ENCODE data around the gene ARMC10. TPM values are rescaled to one million over a fixed set of nuclear protein-coding genes. Genes with fewer than 3 reads are reported as not detected.

Gene ARMC10
- 10 to 100 TPM; 46.3 to 48.9 TPM for total RNA-seq
- polyA plus RNA-seq (2013, experiment 1 of 2), result 43.8 TPM
- 41.4 TPM for polyA plus RNA-seq (2013, experiment 2 of 2)
- long read RNA-seq, experiment 1, transcript ARMC10-208 (6 exons, 2,524 nt), result major isoform, 6 of 22 reads
- long read RNA-seq, experiment 1, partial matches to known transcripts, result 7 of 22 reads
- long read RNA-seq, experiment 1, other reads (novel, unspliced or antisense), result 4 of 22 reads
- long read RNA-seq, experiment 2, transcript ARMC10-202 (7 exons, 2,635 nt), result minor isoform, 23 of 116 reads
- long read RNA-seq, experiment 2, transcript ARMC10-209 (5 exons, 2,347 nt), result minor isoform, 10 of 116 reads
- long read RNA-seq, experiment 2, transcript ARMC10-208 (6 exons, 2,524 nt), result major isoform, 44 of 116 reads
- long read RNA-seq, experiment 2, transcript ARMC10-205 (6 exons, 2,445 nt), result minor isoform, 5 of 116 reads
- long read RNA-seq, experiment 2, partial matches to known transcripts, result 4 of 116 reads
- long read RNA-seq, experiment 2, other reads (novel, unspliced or antisense), result 24 of 116 reads
- long read RNA-seq, experiment 3, partial matches to known transcripts, result 0 of 7 reads
- long read RNA-seq, experiment 3, other reads (novel, unspliced or antisense), result 2 of 7 reads
- long read RNA-seq, experiment 4, partial matches to known transcripts, result 8 of 9 reads
- long read RNA-seq, experiment 4, other reads (novel, unspliced or antisense), result 1 of 9 reads

DNA sequence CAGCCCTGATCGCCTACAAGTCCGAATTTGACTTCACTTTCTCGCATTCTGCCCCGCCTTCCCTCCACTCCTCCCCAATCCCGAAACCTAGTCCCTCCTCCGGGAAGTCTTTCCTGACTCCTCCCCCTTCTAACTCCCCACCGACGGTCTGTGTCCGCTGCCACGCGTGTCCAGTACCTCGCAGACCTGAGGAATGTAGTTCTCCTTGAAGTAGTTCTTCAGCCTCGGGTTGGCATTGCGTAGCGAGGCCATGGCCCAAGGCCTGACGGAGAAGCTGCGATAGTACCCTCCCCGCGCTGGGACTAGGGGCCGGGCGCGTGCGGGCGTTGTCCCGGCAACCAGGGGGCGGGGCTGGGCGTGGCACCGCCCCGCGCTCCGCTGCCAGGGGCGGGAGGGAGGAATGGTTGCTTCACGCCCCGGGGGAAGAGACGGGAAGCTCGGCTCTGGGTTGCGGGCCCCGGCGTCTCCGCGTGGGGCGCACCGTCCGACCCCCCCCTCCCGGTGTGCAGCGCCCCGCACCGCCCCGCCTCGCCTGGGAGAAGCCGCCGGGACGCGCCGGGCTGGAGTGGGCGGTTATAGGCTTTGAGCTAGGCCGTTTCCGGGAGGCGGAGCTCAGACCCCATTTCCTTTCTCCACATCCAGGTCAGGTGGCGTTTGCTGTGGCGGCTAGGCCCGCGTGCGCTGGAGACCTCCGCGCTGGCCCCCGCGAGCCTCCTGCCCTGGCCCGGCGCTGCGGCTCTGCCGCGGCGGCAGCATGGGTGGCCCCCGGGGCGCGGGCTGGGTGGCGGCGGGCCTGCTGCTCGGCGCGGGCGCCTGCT is at the start of gene ARMC10, which contains the start of gene FBXL13:
Gene ARMC10 (plus strand): TSS at position 622 of the 818 bp plus-strand sequence. CDS start 133 bp downstream, at position 755.
Gene FBXL13 (minus strand): TSS at position 278 of the 818 bp plus-strand sequence.
- no peaks in the 10 kb centered on the region for H3K27me3 Mint-ChIP-seq (ENCODE audit: insufficient read depth)
- Histone ChIP-seq H3K27ac (ENCODE audit: low read depth, low read length) (peak within 1 kb of the TSS; percentile 81), H3K4me1 (ENCODE audit: control insufficient read depth, insufficient read depth, low read length) (no peaks in the 10 kb centered on the region), H3K27me3 (ENCODE audit: control insufficient read depth, insufficient read depth, low read length, poor library complexity, severe bottlenecking) (no peaks in the 10 kb centered on the region), H3K9ac (ENCODE audit: extremely low read depth, low read length, poor library complexity, severe bottlenecking) (peak within 1 kb of the TSS; percentile 73), H3K36me3 (ENCODE audit: control insufficient read depth, insufficient read depth, low read length) (peaks cover under 1% of the 10 kb centered on the region), H3K4me3 (ENCODE audit: low read length) (peak within 1 kb of the TSS; percentile 89), H3K9me3 (ENCODE audit: control insufficient read depth, low read length) (peaks cover 8% of the 10 kb centered on the region)
- H3K36me3 Mint-ChIP-seq (ENCODE audit: low read depth), result peaks cover 11% of the 10 kb centered on the region
- peaks cover 10% of the 10 kb centered on the region for H3K4me1 Mint-ChIP-seq
- DNase-seq, result peak; percentile 95
- 1 to 10% methylated on average over 20 to 83 of the region's 83 CpGs for WGBS, 2 experiments (ENCODE audit: insufficient coverage in 1 of 2, insufficient read length in 1 of 2)
- peak within 1 kb of the TSS; percentile 72 for H3K4me3 Mint-ChIP-seq
- TF ChIP-seq, protein P1, sequence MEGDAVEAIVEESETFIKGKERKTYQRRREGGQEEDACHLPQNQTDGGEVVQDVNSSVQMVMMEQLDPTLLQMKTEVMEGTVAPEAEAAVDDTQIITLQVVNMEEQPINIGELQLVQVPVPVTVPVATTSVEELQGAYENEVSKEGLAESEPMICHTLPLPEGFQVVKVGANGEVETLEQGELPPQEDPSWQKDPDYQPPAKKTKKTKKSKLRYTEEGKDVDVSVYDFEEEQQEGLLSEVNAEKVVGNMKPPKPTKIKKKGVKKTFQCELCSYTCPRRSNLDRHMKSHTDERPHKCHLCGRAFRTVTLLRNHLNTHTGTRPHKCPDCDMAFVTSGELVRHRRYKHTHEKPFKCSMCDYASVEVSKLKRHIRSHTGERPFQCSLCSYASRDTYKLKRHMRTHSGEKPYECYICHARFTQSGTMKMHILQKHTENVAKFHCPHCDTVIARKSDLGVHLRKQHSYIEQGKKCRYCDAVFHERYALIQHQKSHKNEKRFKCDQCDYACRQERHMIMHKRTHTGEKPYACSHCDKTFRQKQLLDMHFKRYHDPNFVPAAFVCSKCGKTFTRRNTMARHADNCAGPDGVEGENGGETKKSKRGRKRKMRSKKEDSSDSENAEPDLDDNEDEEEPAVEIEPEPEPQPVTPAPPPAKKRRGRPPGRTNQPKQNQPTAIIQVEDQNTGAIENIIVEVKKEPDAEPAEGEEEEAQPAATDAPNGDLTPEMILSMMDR (conservative IDR thresholded peaks at IDR 0.05), result peak; percentile 41
- peaks cover 5% of the 10 kb centered on the region for H3K9me3 Mint-ChIP-seq
- peak within 1 kb of the TSS; percentile 95 for H3K27ac Mint-ChIP-seq

DNA sequence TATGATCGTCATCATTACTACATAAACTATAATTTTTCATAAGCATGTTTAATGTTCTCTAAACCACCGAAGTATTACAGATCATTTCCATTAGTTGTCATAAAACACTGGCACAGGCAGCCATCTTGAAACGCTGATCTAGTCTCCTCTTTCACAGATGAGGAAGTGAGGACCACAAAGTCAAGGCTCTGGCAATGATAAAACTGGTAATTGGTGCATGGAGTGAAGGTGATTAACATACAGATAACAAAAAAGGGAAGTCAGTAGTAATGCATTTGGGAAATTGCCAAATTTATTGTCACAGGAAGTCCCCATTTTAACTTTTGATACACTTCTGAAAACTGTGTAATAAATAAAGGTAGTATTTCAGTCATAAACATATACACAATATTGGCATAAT is 49.6 kb upstream of the ARMC10 start:
- Histone ChIP-seq H3K9me3 (ENCODE audit: control insufficient read depth, low read length) (peaks cover 5% of the 10 kb centered on the region), H3K4me3 (ENCODE audit: low read length) (no peak overlapping the region), H3K36me3 (ENCODE audit: control insufficient read depth, insufficient read depth, low read length) (no peaks in the 10 kb centered on the region), H3K4me1 (ENCODE audit: control insufficient read depth, insufficient read depth, low read length) (no peaks in the 10 kb centered on the region), H3K27me3 (ENCODE audit: control insufficient read depth, insufficient read depth, low read length, poor library complexity, severe bottlenecking) (no peaks in the 10 kb centered on the region), H3K9ac (ENCODE audit: extremely low read depth, low read length, poor library complexity, severe bottlenecking) (no peak overlapping the region), H3K27ac (ENCODE audit: low read depth, low read length) (no peak overlapping the region)
- Mint-ChIP-seq H3K9me3 (peaks cover 30% of the 10 kb centered on the region), H3K4me1 (no peaks in the 10 kb centered on the region), H3K27ac (no peak overlapping the region), H3K4me3 (no peak overlapping the region), H3K36me3 (ENCODE audit: low read depth) (peaks cover 21% of the 10 kb centered on the region), H3K27me3 (ENCODE audit: insufficient read depth) (no peaks in the 10 kb centered on the region)
- WGBS, 2 experiments (ENCODE audit: insufficient coverage in 1 of 2, insufficient read length in 1 of 2), result 95 to 100% methylated on average over 2 to 3 of the region's 3 CpGs
- TF ChIP-seq, protein P1 (conservative IDR thresholded peaks at IDR 0.05), result no peak
- DNase-seq, result no peak

DNA sequence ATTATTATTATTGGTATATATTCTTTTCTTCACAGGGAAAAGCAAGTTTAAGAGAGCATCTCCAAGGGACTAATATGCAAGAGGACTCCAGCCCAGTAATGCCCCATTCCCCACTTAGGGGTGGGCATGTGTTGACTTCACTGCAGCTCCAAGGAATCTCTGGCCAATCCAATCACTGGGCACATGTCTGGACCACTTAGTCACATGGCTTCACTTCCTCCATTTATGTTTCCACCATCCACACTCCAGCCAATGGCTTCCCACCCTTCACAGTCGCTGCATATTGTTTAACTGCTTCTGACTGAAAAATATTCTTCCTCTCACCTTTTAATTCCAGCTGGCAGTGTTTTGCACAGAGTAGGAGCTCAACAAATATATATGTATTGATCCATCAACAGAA is 43.9 kb upstream of the ARMC10 start:
- Histone ChIP-seq H3K27ac (ENCODE audit: low read depth, low read length) (no peak overlapping the region), H3K9me3 (ENCODE audit: control insufficient read depth, low read length) (peaks cover 23% of the 10 kb centered on the region), H3K9ac (ENCODE audit: extremely low read depth, low read length, poor library complexity, severe bottlenecking) (no peak overlapping the region), H3K4me3 (ENCODE audit: low read length) (no peak overlapping the region), H3K36me3 (ENCODE audit: control insufficient read depth, insufficient read depth, low read length) (no peaks in the 10 kb centered on the region), H3K27me3 (ENCODE audit: control insufficient read depth, insufficient read depth, low read length, poor library complexity, severe bottlenecking) (no peaks in the 10 kb centered on the region), H3K4me1 (ENCODE audit: control insufficient read depth, insufficient read depth, low read length) (no peaks in the 10 kb centered on the region)
- TF ChIP-seq, protein P1 (conservative IDR thresholded peaks at IDR 0.05), result no peak
- H3K4me3 Mint-ChIP-seq, result no peak overlapping the region
- 96 to 100% methylated on average over 1 of the region's 1 CpG for WGBS, 2 experiments (ENCODE audit: insufficient coverage in 1 of 2, insufficient read length in 1 of 2)
- H3K9me3 Mint-ChIP-seq, result peaks cover 25% of the 10 kb centered on the region
- no peaks in the 10 kb centered on the region for H3K27me3 Mint-ChIP-seq (ENCODE audit: insufficient read depth)
- H3K36me3 Mint-ChIP-seq (ENCODE audit: low read depth), result peaks cover 13% of the 10 kb centered on the region
- H3K27ac Mint-ChIP-seq, result no peak overlapping the region
- H3K4me1 Mint-ChIP-seq, result no peaks in the 10 kb centered on the region
- no peak for DNase-seq
